MCF 10A (cell line): ENCODE measurements around the gene SCAMP2. TPM values are rescaled to one million over a fixed set of nuclear protein-coding genes. Genes with fewer than 3 reads are reported as not detected.

ENCODE experiments used
- BruUV-seq: library from RNA; stranded (reverse); fragments of 400-500 nt; replicated peaks from 2 replicates; lab custom pipeline; 2021; lab: Mats Ljungman, UMichigan
- CTCF ChIA-PET: fragments of 300-600 bp; sonication (Branson Sonifier 250); formaldehyde crosslinking; extraction: SDS; loops from one replicate; lab custom pipeline; 2021; ENCODE audit warnings: antibody characterized with exemption, inconsistent platforms; lab: Yijun Ruan, JAX
- POLR2A ChIA-PET: fragments of 300-600, 350-650 bp; sonication (Branson Sonifier 250); formaldehyde crosslinking; extraction: SDS; loops from one replicate; lab custom pipeline; 2020; ENCODE audit warnings: antibody characterized with exemption, inconsistent platforms; lab: Yijun Ruan, JAX
- DNase-seq: peaks from one replicate; pipeline ENCODE4 v3.0.0-alpha.2; 2018; ENCODE audit not compliant: unreplicated experiment
- H3K27ac Mint-ChIP-seq: one replicate; pipeline ENCODE4 v1.8.0; 2022; ENCODE audit warnings: mild to moderate bottlenecking, low read depth, mixed read lengths; ENCODE audit not compliant: unreplicated experiment
- H3K27me3 Mint-ChIP-seq: one replicate; pipeline ENCODE4 v1.8.0; 2022; ENCODE audit warnings: mixed read lengths; ENCODE audit not compliant: insufficient read depth, unreplicated experiment
- H3K36me3 Mint-ChIP-seq: one replicate; pipeline ENCODE4 v1.8.0; 2022; ENCODE audit warnings: mild to moderate bottlenecking, moderate library complexity, mixed read lengths; ENCODE audit not compliant: insufficient read depth, unreplicated experiment
- H3K4me1 Mint-ChIP-seq: one replicate; pipeline ENCODE4 v1.8.0; 2022; ENCODE audit warnings: mixed read lengths; ENCODE audit not compliant: insufficient read depth, unreplicated experiment
- H3K4me3 Mint-ChIP-seq: one replicate; pipeline ENCODE4 v1.8.0; 2022; ENCODE audit warnings: mild to moderate bottlenecking, moderate library complexity, mixed read lengths; ENCODE audit not compliant: unreplicated experiment
- H3K9me3 Mint-ChIP-seq: one replicate; pipeline ENCODE4 v1.8.0; 2022; ENCODE audit warnings: mixed read lengths; ENCODE audit not compliant: unreplicated experiment
- CTCF ChIP-seq: fragments of 200-600 bp; IDR thresholded peaks from one replicate; pipeline ENCODE4 v1.8.0; 2022; ENCODE audit warnings: antibody characterized with exemption, mild to moderate bottlenecking; ENCODE audit not compliant: unreplicated experiment
- intact Hi-C: fragments of 100-400 bp; cut with micrococcal nuclease; formaldehyde crosslinking; loops from 2 replicates; pipeline ENCODE4 v1.14.1; 2022
- total RNA-seq: library from RNA; stranded (reverse); gene quantifications from 2 replicates; pipeline ENCODE4 v1.2.3, GENCODE V29; 2022

SCAMP2 gene
- total RNA-seq, 1 experiment from 2014 or later: 64.4 TPM

- no TSS peak for BruUV-seq
- Mint-ChIP-seq H3K4me1 (no peaks in the 10 kb centered on the region), H3K27ac (no peak overlapping the region), H3K36me3 (peaks cover 49% of the 10 kb centered on the region), H3K4me3 (no peak overlapping the region), H3K9me3 (no peaks in the 10 kb centered on the region), H3K27me3 (no peaks in the 10 kb centered on the region)
- no peak for TF ChIP-seq CTCF
- CTCF ChIA-PET: interaction anchor here (0.6 to 1.9 kb wide), 4 partner anchors 28 to 77 kb away, joined by 3 to 8 read pairs (median 4); no protein-coding TSS in a partner anchor
- POLR2A ChIA-PET: no interaction called here
- intact Hi-C loops: no loop called here
- DNase-seq: no peak
These were observed 25.7 kb downstream of the SCAMP2 start for GRCh38 chr15:74847432-74847831.

- Mint-ChIP-seq H3K27ac (no peak overlapping the region), H3K9me3 (no peaks in the 10 kb centered on the region), H3K4me1 (no peaks in the 10 kb centered on the region), H3K4me3 (no peak overlapping the region), H3K27me3 (no peaks in the 10 kb centered on the region), H3K36me3 (peaks cover 37% of the 10 kb centered on the region)
- POLR2A ChIA-PET: interaction anchor here (0.6 to 1.2 kb wide), 2 partner anchors 25 to 75 kb away, joined by 4 to 6 read pairs; no protein-coding TSS in a partner anchor
- CTCF ChIA-PET: interaction anchor here (1.3 kb wide), 1 partner anchor 56 kb away, joined by 7 read pairs; no protein-coding TSS in a partner anchor
- no peak for TF ChIP-seq CTCF
- DNase-seq: no peak
- no TSS peak for BruUV-seq
- intact Hi-C loops: no loop called here
These were observed 27.6 kb downstream of the SCAMP2 start for GRCh38 chr15:74845581-74845980.

GRCh38 chr15:74845208-74845568, 28.0 kb downstream of the SCAMP2 start:
- no peak for TF ChIP-seq CTCF
- ChIA-PET POLR2A (interaction anchor here (0.6 to 1.2 kb wide), 3 partner anchors 25 to 74 kb away, joined by 3 to 6 read pairs (median 4); partner anchors contain the start of gene SCAMP2), CTCF (interaction anchor here (1.1 to 1.5 kb wide), 2 partner anchors 25 to 105 kb away, joined by 5 to 7 read pairs; no protein-coding TSS in a partner anchor)
- Mint-ChIP-seq H3K4me1 (no peaks in the 10 kb centered on the region), H3K4me3 (no peak overlapping the region), H3K9me3 (no peaks in the 10 kb centered on the region), H3K36me3 (peaks cover 40% of the 10 kb centered on the region), H3K27ac (no peak overlapping the region), H3K27me3 (no peaks in the 10 kb centered on the region)
- intact Hi-C loops: no loop called here
- DNase-seq: no peak
- BruUV-seq: no TSS peak

GRCh38 chr15:74844319-74845207, 28.6 kb downstream of the SCAMP2 start:
- TF ChIP-seq CTCF: no peak
- POLR2A ChIA-PET: interaction anchor here (0.6 to 2.6 kb wide), 5 partner anchors 25 to 74 kb away, joined by 3 to 18 read pairs (median 6); partner anchors contain the start of gene SCAMP2

More at GRCh38 chr15:74844319-74845207, 28.6 kb downstream of the SCAMP2 start:
- Mint-ChIP-seq H3K9me3 (no peaks in the 10 kb centered on the region), H3K27ac (no peak overlapping the region), H3K4me3 (no peak overlapping the region), H3K4me1 (no peaks in the 10 kb centered on the region), H3K36me3 (peaks cover 38% of the 10 kb centered on the region), H3K27me3 (no peaks in the 10 kb centered on the region)
- intact Hi-C loops: no loop called here
- DNase-seq: no peak
- BruUV-seq: no TSS peak
- CTCF ChIA-PET: interaction anchor here (1.1 to 1.5 kb wide), 2 partner anchors 25 to 106 kb away, joined by 5 to 7 read pairs; no protein-coding TSS in a partner anchor
